Keratinocyte (primary cell): ENCODE results near the gene POLR1A. TPM values are rescaled to one million over a fixed set of nuclear protein-coding genes. Genes with fewer than 3 reads are reported as not detected.

ENCODE experiments used
- DNase-seq: peaks from one replicate; pipeline ENCODE4 v3.0.0-alpha.2; 2011; ENCODE audit warnings: low read depth, missing footprints, low spot score
- FAIRE-seq: peaks from 2 replicates; lab custom pipeline; 2011; peaks lifted over from hg19 to GRCh38; lab: Jason Lieb, UNC
- H2AFZ ChIP-seq: 2 replicates; pipeline ENCODE4 v1.6.0; 2012; ENCODE audit warnings: low read length, control low read depth, inconsistent platforms; ENCODE audit not compliant: control insufficient read depth
- H3K27ac ChIP-seq: 2 replicates; pipeline ENCODE4 v1.5.1; 2011; ENCODE audit warnings: low read length; ENCODE audit not compliant: control insufficient read depth, insufficient read depth
- H3K27me3 ChIP-seq: 3 replicates; pipeline ENCODE4 v1.6.0; 2011; ENCODE audit warnings: low read length; ENCODE audit not compliant: control insufficient read depth, insufficient read depth; ENCODE audit errors: extremely low read depth
- H3K36me3 ChIP-seq, 2 experiments: 2 replicates in 1 of 2; 3 replicates in 1 of 2; pipeline ENCODE4 v1.5.1; 2011; ENCODE audit warnings: low read length in 2 of 2, mild to moderate bottlenecking in 1 of 2; ENCODE audit not compliant: control insufficient read depth in 2 of 2, insufficient read depth in 2 of 2; ENCODE audit errors: extremely low read depth in 1 of 2
- H3K4me1 ChIP-seq: 3 replicates; pipeline ENCODE4 v1.5.1; 2011; ENCODE audit warnings: low read length; ENCODE audit not compliant: control insufficient read depth, insufficient read depth; ENCODE audit errors: extremely low read depth
- H3K4me2 ChIP-seq: 3 replicates; pipeline ENCODE4 v1.6.0; 2011; ENCODE audit warnings: low read depth, low read length; ENCODE audit not compliant: control insufficient read depth, insufficient read depth; ENCODE audit errors: extremely low read depth
- H3K4me3 ChIP-seq, 3 experiments: fragments of 200-600 bp in 1 of 3; sonication (generic) in 1 of 3; 2 replicates in 2 of 3; 3 replicates in 1 of 3; pipeline ENCODE4 v1.5.1; 2011 to 2016; ENCODE audit warnings: low read length in 3 of 3, mild to moderate bottlenecking in 3 of 3, control low read depth in 2 of 3, inconsistent platforms in 1 of 3, low read depth in 1 of 3, mixed read lengths in 1 of 3, mixed run types in 1 of 3, moderate library complexity in 1 of 3; ENCODE audit not compliant: control insufficient read depth in 2 of 3, insufficient read depth in 2 of 3; ENCODE audit errors: extremely low read depth in 1 of 3
- H3K79me2 ChIP-seq: 2 replicates; pipeline ENCODE4 v1.6.0; 2012; ENCODE audit warnings: low read length; ENCODE audit not compliant: control insufficient read depth, insufficient read depth
- H3K9ac ChIP-seq: 3 replicates; pipeline ENCODE4 v1.6.0; 2011; ENCODE audit warnings: low read length; ENCODE audit not compliant: control insufficient read depth, insufficient read depth; ENCODE audit errors: extremely low read depth
- H3K9me1 ChIP-seq: 3 replicates; pipeline ENCODE4 v1.6.0; 2011; ENCODE audit warnings: low read length; ENCODE audit not compliant: control insufficient read depth, insufficient read depth; ENCODE audit errors: extremely low read depth
- H3K9me3 ChIP-seq: 2 replicates; pipeline ENCODE4 v1.5.1; 2012; ENCODE audit warnings: low read depth, low read length; ENCODE audit not compliant: control insufficient read depth
- H4K20me1 ChIP-seq: 3 replicates; pipeline ENCODE4 v1.6.0; 2011; ENCODE audit warnings: low read length; ENCODE audit not compliant: control insufficient read depth, insufficient read depth; ENCODE audit errors: extremely low read depth
- EZH2 ChIP-seq: IDR thresholded peaks from one replicate; pipeline ENCODE4 v1.6.1; 2012; ENCODE audit warnings: inconsistent platforms, mild to moderate bottlenecking, low read length, moderate library complexity
- dilution Hi-C: fragments of 300-500 bp; cut with MboI; formaldehyde crosslinking; loops from one replicate; pipeline ENCODE4 v1.7.0; 2020; ENCODE audit warnings: low sequenced_read_pairs; ENCODE audit not compliant: extremely low pct_ligation_motif_present
- polyA plus RNA-seq, 5 experiments: library from polyadenylated mRNA; depleted of rRNA in 3 of 5; stranded (reverse) in 3 of 5; stranded (forward) in 1 of 5; unstranded in 1 of 5; fragments of >200 nt; gene quantifications; 1 replicate in 1 of 5; 2 replicates in 3 of 5; 3 replicates in 1 of 5; pipeline versions ENCODE4 v1.2.1 to v1.2.3, GENCODE V29; 2011 to 2012; ENCODE audit warnings: missing spikeins in 2 of 5, low read depth in 1 of 5, low replicate concordance in 1 of 5
- TF ChIP-seq, protein P1 (sequence below), 3 experiments: IDR thresholded peaks in 1 of 3; conservative IDR thresholded peaks in 1 of 3; optimal IDR thresholded peaks in 1 of 3; 2 replicates in 2 of 3; 3 replicates in 1 of 3; pipeline versions ENCODE3 to v1.5.1; 2011; ENCODE audit warnings: low read length in 3 of 3, mild to moderate bottlenecking in 3 of 3, moderate library complexity in 2 of 3, control low read depth in 1 of 3, inconsistent platforms in 1 of 3; ENCODE audit not compliant: insufficient read depth in 2 of 3; ENCODE audit errors: extremely low read depth in 1 of 3

POLR1A gene
- polyA plus RNA-seq, 1 donor (not counting 4 experiments of a cell fraction or from before 2014, with no cell fraction given): 16.1 TPM

DNA sequence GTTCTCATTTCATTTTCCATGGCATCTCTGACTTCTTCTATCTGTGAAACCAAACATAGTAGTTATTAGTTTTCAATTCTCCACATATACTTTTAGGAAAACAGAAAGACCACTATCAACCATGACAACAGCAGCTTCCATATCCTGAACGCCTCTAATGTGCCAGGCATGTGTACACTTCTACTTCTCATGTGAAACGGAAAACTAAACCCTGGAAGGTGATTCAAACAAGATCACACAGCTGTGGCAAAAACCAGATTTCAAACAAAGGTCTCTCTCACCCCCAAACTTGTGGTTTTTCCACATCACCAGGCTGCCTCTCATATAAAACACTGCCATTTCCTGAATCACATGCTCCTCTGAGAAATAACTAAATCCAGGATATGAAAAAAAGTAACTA lies 42.1 kb upstream of the POLR1A start:
- H3K4me2 ChIP-seq: no peak overlapping the region
- no peak overlapping the region for H3K4me3 ChIP-seq
- no peaks in the 10 kb centered on the region for H3K4me1 ChIP-seq
- TF ChIP-seq, protein P1, sequence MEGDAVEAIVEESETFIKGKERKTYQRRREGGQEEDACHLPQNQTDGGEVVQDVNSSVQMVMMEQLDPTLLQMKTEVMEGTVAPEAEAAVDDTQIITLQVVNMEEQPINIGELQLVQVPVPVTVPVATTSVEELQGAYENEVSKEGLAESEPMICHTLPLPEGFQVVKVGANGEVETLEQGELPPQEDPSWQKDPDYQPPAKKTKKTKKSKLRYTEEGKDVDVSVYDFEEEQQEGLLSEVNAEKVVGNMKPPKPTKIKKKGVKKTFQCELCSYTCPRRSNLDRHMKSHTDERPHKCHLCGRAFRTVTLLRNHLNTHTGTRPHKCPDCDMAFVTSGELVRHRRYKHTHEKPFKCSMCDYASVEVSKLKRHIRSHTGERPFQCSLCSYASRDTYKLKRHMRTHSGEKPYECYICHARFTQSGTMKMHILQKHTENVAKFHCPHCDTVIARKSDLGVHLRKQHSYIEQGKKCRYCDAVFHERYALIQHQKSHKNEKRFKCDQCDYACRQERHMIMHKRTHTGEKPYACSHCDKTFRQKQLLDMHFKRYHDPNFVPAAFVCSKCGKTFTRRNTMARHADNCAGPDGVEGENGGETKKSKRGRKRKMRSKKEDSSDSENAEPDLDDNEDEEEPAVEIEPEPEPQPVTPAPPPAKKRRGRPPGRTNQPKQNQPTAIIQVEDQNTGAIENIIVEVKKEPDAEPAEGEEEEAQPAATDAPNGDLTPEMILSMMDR (optimal IDR thresholded peaks at IDR 0.05 in 1 of 3, IDR thresholded peaks at IDR 0.05 in 1 of 3, conservative IDR thresholded peaks at IDR 0.05 in 1 of 3; ENCODE audit: extremely low read depth in 1 of 3, insufficient read depth in 2 of 3, low read length in 3 of 3): no peak
- TF ChIP-seq EZH2: no peak
- H3K27me3 ChIP-seq: no peaks in the 10 kb centered on the region
- no peaks in the 10 kb centered on the region for H4K20me1 ChIP-seq
- no peak overlapping the region for H3K27ac ChIP-seq
- DNase-seq (no peak), FAIRE-seq (no peak)
- no peak overlapping the region for H2AFZ ChIP-seq
- dilution Hi-C loops: no loop called here
- no peak overlapping the region for H3K9ac ChIP-seq
- H3K79me2 ChIP-seq: no peaks in the 10 kb centered on the region
- no peaks in the 10 kb centered on the region for H3K9me1 ChIP-seq
- no peaks in the 10 kb centered on the region for H3K9me3 ChIP-seq
- H3K36me3 ChIP-seq: peaks cover 21 to 36% of the 10 kb centered on the region in 2 experiments

DNA sequence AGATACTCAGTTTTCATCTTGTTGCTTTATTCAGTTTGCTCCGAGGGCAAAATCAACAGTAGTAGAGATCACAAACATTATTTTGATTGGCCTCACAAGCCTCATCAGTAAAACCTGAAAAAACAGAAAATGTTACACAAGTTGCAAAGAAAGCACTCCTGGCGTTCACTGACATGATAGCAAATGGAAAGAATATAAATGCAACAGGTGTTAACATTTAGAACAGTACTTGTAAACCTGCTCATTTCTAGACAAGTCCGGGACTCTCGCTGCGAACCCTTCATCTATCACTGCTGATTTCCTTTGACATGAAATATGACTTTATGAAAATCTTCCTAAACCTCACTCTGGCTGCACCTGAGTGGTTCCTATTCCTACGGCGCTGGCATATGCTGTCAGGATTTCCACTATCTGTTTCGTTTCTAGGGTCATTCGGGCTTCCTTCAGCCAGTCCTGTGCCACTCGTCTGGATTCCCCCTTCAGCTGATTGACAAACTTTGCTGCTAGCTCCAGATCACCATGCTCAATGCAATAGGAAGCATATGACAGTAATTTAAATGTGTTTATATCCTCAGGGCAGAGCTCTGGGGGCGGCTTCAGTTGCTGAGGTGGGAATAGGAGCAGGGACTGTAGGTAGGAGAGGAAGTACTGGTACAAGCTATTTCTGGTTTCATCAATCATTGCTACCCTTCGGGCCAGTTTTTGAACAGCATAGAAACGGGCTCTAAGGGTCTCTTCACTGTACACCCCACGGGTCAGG lies 38.4 kb upstream of the POLR1A start:
- Histone ChIP-seq H3K27me3 (no peaks in the 10 kb centered on the region), H4K20me1 (no peaks in the 10 kb centered on the region), H3K4me3 (no peak overlapping the region), H3K36me3 (peaks cover 20 to 31% of the 10 kb centered on the region in 2 experiments), H3K4me2 (no peak overlapping the region), H3K79me2 (no peaks in the 10 kb centered on the region), H3K9ac (no peak overlapping the region), H2AFZ (no peak overlapping the region), H3K4me1 (no peaks in the 10 kb centered on the region), H3K9me3 (no peaks in the 10 kb centered on the region), H3K27ac (no peak overlapping the region), H3K9me1 (no peaks in the 10 kb centered on the region)
- TF ChIP-seq, protein P1 (optimal IDR thresholded peaks at IDR 0.05 in 1 of 3, IDR thresholded peaks at IDR 0.05 in 1 of 3, conservative IDR thresholded peaks at IDR 0.05 in 1 of 3; ENCODE audit: extremely low read depth in 1 of 3, insufficient read depth in 2 of 3, low read length in 3 of 3): no peak
- TF ChIP-seq EZH2: no peak
- DNase-seq (no peak), FAIRE-seq (no peak)
- dilution Hi-C loops: no loop called here
